ENCODE measurements around the gene AP5Z1. TPM values are rescaled to one million over a fixed set of nuclear protein-coding genes. Genes with fewer than 3 reads are reported as not detected.

Gene AP5Z1
- total RNA-seq, 4 donors from 2014 or later: 25.7 to 37.3 (median 31.5) TPM

- Histone ChIP-seq H3K4me1 (peaks cover 26 to 50% (median 35%) of the 10 kb centered on the region in 4 donors), H3K4me3 (no peak overlapping the region), H3K27ac (replicated peaks in 1 of 4) (no peak overlapping the region), H3K27me3 (no peaks in the 10 kb centered on the region), H3K36me3 (no peaks in the 10 kb centered on the region), H3K9me3 (no peaks in the 10 kb centered on the region)
- DNase-seq (ENCODE audit: extremely low spot score): no peak
- TF ChIP-seq POLR2A (IDR thresholded peaks at IDR 0.05; ENCODE audit: low read depth) (no peak), EP300 (IDR thresholded peaks at IDR 0.05) (no peak), POLR2AphosphoS5 (IDR thresholded peaks at IDR 0.05) (no peak)
- TF ChIP-seq, protein P1, sequence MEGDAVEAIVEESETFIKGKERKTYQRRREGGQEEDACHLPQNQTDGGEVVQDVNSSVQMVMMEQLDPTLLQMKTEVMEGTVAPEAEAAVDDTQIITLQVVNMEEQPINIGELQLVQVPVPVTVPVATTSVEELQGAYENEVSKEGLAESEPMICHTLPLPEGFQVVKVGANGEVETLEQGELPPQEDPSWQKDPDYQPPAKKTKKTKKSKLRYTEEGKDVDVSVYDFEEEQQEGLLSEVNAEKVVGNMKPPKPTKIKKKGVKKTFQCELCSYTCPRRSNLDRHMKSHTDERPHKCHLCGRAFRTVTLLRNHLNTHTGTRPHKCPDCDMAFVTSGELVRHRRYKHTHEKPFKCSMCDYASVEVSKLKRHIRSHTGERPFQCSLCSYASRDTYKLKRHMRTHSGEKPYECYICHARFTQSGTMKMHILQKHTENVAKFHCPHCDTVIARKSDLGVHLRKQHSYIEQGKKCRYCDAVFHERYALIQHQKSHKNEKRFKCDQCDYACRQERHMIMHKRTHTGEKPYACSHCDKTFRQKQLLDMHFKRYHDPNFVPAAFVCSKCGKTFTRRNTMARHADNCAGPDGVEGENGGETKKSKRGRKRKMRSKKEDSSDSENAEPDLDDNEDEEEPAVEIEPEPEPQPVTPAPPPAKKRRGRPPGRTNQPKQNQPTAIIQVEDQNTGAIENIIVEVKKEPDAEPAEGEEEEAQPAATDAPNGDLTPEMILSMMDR (IDR thresholded peaks at IDR 0.05): no peak
- intact Hi-C loops (cut with DNase I): no loop called here
- WGBS: 90% methylated on average over 5 of the region's 15 CpGs
Measured at GRCh38 chr7:4733936-4734528, 41.4 kb upstream of the AP5Z1 start.

DNA sequence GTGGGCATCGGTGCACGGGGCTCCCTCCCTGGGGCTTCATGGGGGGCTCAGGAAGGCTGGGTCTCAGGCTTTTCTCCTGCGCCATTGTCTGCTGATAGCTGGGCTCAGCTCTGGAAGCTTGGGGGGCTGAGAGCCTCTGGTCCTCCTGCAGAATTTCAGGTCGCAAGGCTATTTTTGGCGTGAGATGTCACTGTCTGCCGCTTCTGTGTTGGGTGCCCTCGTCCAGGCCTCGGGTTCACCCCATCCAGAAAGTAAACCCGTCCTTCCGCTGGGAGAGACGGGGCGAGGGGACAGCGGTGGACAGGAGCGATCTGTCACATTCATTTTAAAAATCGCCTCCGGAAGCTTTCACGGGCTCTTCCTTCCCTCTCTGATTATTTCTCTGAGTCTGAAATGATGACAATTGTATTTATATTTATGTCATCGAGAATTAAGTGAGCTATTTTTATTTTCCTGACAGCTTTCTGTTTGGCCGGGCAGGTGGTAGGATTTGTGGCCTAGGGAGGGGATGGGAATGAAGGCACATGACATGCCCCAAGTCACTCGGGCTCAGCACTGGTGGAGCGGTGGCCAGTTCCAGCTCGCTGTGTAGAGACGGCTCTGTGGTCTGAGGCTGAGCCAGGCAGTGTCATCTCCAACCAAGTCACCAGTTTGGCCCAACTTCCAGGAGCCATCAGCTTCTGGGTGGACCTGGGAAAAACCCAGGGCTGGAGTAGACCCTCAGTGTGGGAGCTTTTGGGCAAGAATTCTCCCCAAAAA lies 40.7 kb upstream of the AP5Z1 start:
- WGBS: 87% methylated on average over 22 of the region's 23 CpGs
- no peak overlapping the region for H3K27ac ChIP-seq (replicated peaks in 1 of 4)

GRCh38 chr7:4737300-4737699 lies 38.1 kb upstream of the AP5Z1 start:
- TF ChIP-seq POLR2AphosphoS5 (IDR thresholded peaks at IDR 0.05) (no peak), EP300 (IDR thresholded peaks at IDR 0.05) (no peak), POLR2A (IDR thresholded peaks at IDR 0.05; ENCODE audit: low read depth) (no peak)
- TF ChIP-seq, protein P1 (IDR thresholded peaks at IDR 0.05): no peak
- no peak overlapping the region for H3K4me3 ChIP-seq
- H3K27ac ChIP-seq (replicated peaks in 1 of 4): no peak overlapping the region
- no peak for DNase-seq (ENCODE audit: extremely low spot score)
- peaks cover 7 to 17% (median 16%) of the 10 kb centered on the region in 4 donors for H3K36me3 ChIP-seq
- intact Hi-C loops (cut with DNase I): no loop called here
- no peaks in the 10 kb centered on the region for H3K9me3 ChIP-seq
- H3K4me1 ChIP-seq: peaks cover 25 to 58% (median 37%) of the 10 kb centered on the region in 4 donors
- 94% methylated on average over 15 of the region's 15 CpGs for WGBS
- H3K27me3 ChIP-seq: no peaks in the 10 kb centered on the region

More for the DNA sequence above, 40.7 kb upstream of the AP5Z1 start:
- no peak for TF ChIP-seq EP300 (IDR thresholded peaks at IDR 0.05)
- TF ChIP-seq, protein P1 (IDR thresholded peaks at IDR 0.05): no peak
- TF ChIP-seq POLR2AphosphoS5 (IDR thresholded peaks at IDR 0.05): no peak
- no peak for TF ChIP-seq POLR2A (IDR thresholded peaks at IDR 0.05; ENCODE audit: low read depth)
- intact Hi-C loops (cut with DNase I): no loop called here
- Histone ChIP-seq H3K27me3 (no peaks in the 10 kb centered on the region), H3K4me1 (peaks cover 33 to 54% (median 39%) of the 10 kb centered on the region in 4 donors), H3K4me3 (no peak overlapping the region), H3K9me3 (no peaks in the 10 kb centered on the region), H3K36me3 (no peaks in the 10 kb centered on the region)
- DNase-seq (ENCODE audit: extremely low spot score): no peak

- peaks cover 15 to 28% (median 23%) of the 10 kb centered on the region in 4 donors for H3K36me3 ChIP-seq
- peak overlapping the region; percentile 60 to 68 (median 64) for H3K27ac ChIP-seq (replicated peaks in 1 of 4)
- WGBS: 53% methylated on average over 16 of the region's 23 CpGs
- peaks cover 34 to 62% (median 41%) of the 10 kb centered on the region in 4 donors for H3K4me1 ChIP-seq
- H3K9me3 ChIP-seq: no peaks in the 10 kb centered on the region
- DNase-seq (ENCODE audit: extremely low spot score): no peak
- H3K27me3 ChIP-seq: no peaks in the 10 kb centered on the region
- intact Hi-C loops (cut with DNase I): no loop called here
- H3K4me3 ChIP-seq: peak overlapping the region; percentile 3 to 42 (median 30)
- peak in 1 of 2 donors; percentile 29 for TF ChIP-seq POLR2AphosphoS5 (IDR thresholded peaks at IDR 0.05)
- TF ChIP-seq POLR2A (IDR thresholded peaks at IDR 0.05; ENCODE audit: low read depth): no peak
Measured at GRCh38 chr7:4738711-4739527, 36.5 kb upstream of the AP5Z1 start.

Measured in esophagus muscularis mucosa (tissue), 4 donors.